ENCODE measurements around the gene DPP7.
A peak's percentile ranks its signal among the peaks of the same experiment; 100 is the strongest.
"Not testable (repeated sequence)": the region's sequence is repeated elsewhere in the genome, so short reads cannot be mapped to it uniquely, and the experiment has no call there.

The DPP7 gene

GRCh38 chr9:137147091-137147792, 32.7 kb upstream of the DPP7 start:
- no peak for DNase-seq

- no peak for DNase-seq
Measured at GRCh38 chr9:137146527-137146918, 32.0 kb upstream of the DPP7 start.

DNA sequence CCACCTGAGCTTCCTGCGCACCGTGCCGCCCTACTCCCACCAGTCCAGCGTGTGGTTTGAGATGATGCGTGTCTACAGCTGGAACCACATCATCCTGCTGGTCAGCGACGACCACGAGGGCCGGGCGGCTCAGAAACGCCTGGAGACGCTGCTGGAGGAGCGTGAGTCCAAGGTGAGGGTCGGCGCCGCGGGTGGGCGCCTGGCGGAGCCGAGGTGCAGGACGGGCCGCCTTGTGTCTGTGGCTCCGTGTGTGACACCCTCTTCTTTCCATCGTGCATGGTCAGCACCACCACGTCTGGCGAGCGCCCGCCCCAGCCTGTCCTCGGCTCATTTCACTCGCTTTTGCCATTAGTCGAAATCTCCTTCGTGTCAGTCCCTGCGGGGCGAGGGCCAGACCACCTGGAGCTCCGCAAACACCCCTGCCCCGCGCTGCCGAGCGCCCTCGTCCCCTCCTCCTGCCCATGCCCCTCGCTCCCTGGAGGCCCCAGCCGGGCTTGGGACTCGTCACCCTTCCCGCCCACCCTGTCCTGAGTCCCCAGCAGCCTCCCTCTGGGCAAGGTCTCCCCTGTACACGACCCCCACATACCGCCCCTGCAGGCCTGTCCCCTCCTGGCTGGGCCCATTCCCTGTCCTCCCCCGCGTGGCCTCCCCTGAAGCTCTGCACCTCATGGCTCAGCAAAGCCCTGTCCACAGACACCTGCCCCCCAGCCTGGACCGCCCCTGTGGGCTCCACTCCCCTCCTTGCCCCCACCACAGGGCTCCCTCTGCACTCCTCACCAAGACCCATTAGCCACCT, 31.4 kb upstream of the DPP7 start:
- no peak for DNase-seq

GRCh38 chr9:137143459-137143858, 28.9 kb upstream of the DPP7 start:
- DNase-seq: no peak

GRCh38 chr9:137141976-137142936, 27.7 kb upstream of the DPP7 start:
- no peak for DNase-seq

GRCh38 chr9:137141050-137141810, 26.7 kb upstream of the DPP7 start:
- DNase-seq: no peak

DNA sequence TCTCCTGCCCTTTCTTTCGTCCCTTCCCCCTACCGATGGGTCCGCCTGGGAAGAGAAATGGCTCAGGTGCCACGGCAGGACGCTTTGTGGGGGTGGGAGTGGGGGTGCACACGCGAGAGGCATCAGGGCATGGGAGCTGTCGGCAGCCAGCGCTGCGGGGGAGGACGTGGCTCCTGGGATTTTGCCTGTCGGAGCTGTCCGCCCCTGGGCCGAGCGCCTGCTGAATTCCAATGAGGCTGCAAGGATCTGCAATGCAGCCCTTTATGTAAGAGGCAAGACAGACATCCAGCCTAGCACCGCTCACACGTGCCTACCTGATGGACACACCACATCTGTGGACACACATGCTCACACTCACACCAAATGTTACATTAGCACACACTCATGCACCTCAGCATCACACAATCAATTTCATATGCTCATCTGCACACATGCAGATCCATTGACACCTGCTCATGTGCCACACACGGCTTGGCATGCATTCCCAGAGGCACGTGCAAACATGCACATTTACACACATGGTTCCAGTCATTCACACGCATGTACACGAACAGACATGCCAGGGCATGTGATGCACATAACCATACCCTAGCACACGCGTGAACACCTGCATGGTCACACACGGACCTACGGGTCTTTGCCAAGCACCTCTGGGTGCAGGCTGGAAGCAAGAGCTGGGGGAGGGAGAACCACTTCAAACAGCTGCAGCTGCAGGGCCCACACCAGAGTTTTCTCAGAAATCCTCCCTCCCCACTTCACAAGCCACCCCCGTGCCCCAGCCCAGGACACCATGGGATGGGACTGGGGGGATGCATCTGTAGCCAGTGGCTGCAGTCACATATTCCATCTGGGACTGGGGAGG, 25.8 kb upstream of the DPP7 start:
- DNase-seq: no peak

DNA sequence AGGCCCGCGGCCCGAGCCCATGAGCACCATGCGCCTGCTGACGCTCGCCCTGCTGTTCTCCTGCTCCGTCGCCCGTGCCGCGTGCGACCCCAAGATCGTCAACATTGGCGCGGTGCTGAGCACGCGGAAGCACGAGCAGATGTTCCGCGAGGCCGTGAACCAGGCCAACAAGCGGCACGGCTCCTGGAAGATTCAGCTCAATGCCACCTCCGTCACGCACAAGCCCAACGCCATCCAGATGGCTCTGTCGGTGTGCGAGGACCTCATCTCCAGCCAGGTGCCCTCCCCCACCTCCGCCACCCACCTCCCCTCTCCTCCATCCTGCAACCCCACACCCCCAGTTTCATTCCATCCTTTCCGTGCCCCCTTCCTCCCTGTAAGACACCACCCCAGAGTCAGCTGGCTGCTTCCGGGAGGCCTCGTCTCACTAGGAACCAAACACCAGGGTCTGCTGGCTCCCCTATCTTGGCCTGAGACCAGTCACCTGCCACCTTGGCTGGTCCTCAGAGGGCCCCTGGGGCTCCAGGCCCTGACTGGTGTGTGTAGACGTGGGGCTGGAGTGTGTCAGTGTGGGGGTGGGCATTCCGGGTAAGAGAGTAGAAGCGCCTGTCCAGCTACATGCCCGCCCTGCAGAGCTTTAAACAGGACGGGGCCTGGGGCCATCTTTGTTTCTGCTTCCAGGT, 25.1 kb upstream of the DPP7 start:
- DNase-seq: no peak

DNA sequence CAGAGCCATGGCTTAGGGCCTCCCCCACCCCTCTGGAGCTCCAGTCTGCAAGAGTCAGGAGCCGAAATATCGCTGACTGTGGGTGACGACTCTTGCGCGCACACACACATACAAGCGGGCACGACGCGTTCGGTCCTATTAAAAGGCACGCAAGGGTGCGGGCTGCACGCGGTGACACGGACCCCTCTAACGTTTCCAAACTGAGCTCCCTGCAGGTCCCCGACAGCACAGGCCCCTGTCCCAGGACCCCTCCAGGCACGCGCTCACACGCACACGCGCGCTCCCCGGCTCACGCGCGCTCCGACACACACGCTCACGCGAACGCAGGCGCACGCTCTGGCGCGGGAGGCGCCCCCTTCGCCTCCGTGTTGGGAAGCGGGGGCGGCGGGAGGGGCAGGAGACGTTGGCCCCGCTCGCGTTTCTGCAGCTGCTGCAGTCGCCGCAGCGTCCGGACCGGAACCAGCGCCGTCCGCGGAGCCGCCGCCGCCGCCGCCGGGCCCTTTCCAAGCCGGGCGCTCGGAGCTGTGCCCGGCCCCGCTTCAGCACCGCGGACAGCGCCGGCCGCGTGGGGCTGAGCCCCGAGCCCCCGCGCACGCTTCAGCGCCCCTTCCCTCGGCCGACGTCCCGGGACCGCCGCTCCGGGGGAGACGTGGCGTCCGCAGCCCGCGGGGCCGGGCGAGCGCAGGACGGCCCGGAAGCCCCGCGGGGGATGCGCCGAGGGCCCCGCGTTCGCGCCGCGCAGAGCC, 24.4 kb upstream of the DPP7 start, which contains the start of gene GRIN1:
Gene GRIN1, plus strand, starts transcription at position 433 of the 746 bp plus-strand sequence. CDS start 333 bp downstream, outside the sequence.
- no peak for DNase-seq

- no peak for DNase-seq
Measured at GRCh38 chr9:137138058-137138721, 23.7 kb upstream of the DPP7 start.

DNA sequence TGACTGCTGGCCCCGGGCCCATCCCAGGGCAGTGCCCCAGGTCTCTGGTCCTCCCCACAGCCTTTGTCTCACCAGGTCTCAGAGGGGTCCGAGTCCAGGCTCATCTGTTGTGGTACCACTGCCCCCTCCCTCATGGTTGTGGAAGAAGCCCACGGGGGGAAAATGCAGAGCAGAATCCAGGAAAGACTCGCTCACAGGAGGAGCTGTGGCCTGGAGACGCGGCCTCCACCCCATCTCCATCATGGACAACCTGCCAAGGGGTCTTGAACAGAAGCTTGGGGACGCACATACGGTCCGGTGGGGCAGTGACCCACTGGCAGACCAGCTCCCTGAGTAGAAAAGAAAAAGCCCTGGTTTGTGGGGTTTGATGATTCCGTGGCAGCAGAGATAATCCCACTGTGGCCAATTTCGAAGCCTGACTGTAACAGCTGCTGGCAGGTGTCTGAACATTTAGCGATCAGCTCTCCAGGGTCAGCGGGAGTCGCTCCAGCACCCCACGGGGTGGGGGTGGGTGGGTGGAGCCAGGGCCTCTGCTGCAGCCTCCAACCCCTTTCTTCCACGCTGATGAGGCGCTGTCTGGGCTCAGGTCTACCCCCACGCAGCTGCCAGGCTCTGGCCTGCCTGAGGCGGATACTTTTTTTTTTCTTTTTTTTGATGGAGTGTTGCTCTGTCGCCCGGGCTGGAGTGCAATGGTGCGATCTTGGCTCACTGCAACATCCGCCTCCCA, 22.5 kb upstream of the DPP7 start:
- DNase-seq: no peak

DNA sequence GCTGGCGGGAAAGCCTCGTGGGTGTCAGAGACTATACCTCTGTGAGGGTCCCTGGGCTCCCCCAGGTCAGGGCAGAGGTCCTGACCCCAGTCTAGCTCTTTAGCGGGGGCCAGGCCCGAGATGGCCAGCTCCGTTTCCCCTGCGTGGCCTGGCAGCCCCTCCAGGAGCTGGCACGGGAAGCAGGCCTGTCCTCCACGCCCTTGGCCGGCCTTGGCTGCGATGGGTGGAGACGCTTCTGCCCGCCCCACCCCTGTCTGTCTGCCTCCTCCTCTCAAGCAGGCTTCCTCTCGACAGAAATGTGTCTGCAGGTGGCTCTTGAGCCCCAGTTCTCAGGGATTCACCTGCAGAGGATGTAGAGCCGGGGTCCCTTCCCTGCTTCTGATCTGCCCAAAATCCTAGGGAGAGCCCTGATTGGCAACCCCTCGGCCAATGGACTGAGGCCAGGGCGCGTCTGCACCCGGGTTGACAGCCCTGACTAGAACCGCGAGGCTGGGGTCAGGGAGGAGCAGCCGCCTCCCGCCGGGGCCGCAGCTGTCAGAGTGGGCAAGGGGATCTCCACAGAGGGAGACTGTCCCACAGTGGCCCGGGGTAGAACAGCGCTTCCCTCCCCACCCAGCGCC, 21.8 kb upstream of the DPP7 start:
- no peak for DNase-seq

GRCh38 chr9:137135154-137135553, 20.6 kb upstream of the DPP7 start:
- not testable (repeated sequence) for DNase-seq

- DNase-seq: no peak
Measured at GRCh38 chr9:137134191-137134590, 19.7 kb upstream of the DPP7 start.

DNA sequence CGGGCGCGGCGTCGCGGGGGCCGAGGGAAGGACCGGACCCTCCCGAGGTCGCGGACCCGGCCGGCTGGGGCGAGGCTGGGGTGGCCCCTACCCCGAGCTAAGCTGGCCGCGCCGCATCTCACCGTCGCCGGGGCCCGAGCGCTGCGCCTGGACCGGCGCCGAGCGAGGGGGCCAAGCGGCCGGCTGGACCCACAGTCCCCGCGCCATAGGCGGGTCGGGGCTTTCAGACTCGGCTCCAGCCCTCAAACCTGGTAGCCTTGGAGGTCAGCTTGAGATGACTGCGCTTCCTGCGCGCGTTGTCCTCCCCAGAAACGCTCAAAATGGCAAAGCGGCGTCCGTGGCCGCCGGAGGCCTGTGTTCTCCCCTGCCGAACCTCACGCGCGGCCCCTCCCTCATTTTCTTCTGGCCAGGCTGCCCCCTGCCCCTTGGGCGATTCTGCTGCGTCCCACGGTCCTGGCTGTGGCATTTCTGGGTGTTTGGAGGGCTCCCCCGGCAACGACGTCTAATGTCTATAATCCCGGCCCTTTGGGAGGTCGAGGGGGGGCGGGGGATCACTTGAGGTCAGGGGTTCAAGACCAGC, 15.7 kb upstream of the DPP7 start:
- DNase-seq: no peak

DNA sequence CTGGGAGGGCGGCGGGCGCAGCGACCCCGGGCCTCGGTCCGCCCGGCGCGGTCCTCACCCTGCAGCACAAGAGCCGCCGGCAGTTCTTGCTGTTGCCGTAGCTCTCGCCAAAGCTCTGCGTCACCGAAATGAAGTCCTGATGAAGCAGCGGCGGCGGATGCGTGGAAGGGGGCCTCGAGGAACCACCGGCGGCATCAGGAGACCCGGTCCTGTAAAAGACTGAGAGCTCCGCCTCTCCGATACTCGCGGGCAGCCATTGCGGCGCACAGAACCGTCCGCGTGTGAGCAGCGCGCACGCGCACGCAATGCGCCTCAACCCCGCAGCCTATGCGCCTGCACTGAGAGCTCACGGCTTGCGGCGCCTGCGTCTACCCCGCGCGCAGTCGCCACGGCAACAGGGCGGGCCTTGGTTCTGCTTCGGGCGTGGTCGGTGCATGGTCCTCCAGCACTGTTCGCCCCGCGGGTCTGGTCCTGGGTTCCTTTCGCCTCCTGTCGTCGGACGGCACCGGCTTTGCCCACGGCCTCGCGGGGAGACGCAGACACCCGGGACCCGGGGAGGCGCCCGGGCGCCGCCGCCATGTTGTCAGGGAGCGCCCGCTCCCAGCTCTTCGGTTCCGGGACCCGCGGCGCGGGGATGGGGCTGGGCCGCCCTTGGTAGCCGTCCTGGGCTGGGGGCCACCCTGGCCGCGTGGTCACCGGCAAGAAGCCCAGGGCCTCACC, 15.1 kb upstream of the DPP7 start:
- DNase-seq: peak; percentile 91

GRCh38 chr9:137128862-137129455, 14.4 kb upstream of the DPP7 start:
- DNase-seq: no peak

All from CD4-positive, alpha-beta T cell treated with Interleukin-15 for 1 hour (primary cell).